Activated naive CD4-positive, alpha-beta T cell treated with Interleukin-2 at 50 U/mL for 16 hours (primary cell): ENCODE results near the gene TMEM150B.
A peak's percentile ranks its signal among the peaks of the same experiment; 100 is the strongest.

Source experiments
- DNase-seq: peaks from one replicate; pipeline ENCODE4 v3.0.0-alpha.2; 2020

Gene TMEM150B

GRCh38 chr19:55303477-55303876 is 21.7 kb downstream of the TMEM150B start:
- DNase-seq: no peak

- no peak for DNase-seq
Measured at GRCh38 chr19:55302318-55302703, 22.8 kb downstream of the TMEM150B start.

- DNase-seq: peak; percentile 95
Measured at GRCh38 chr19:55301459-55302317, 23.5 kb downstream of the TMEM150B start.

GRCh38 chr19:55300886-55301458 is 24.2 kb downstream of the TMEM150B start:
- no peak for DNase-seq

- DNase-seq: no peak
Measured at GRCh38 chr19:55299991-55300390, 25.1 kb downstream of the TMEM150B start.

- no peak for DNase-seq
Measured at GRCh38 chr19:55297267-55297666, 27.9 kb downstream of the TMEM150B start.

GRCh38 chr19:55289117-55289796 is 35.9 kb downstream of the TMEM150B start:
- DNase-seq: no peak

GRCh38 chr19:55287361-55288079 is 37.6 kb downstream of the TMEM150B start:
- no peak for DNase-seq

GRCh38 chr19:55285229-55285890 is 39.8 kb downstream of the TMEM150B start:
- DNase-seq: no peak

GRCh38 chr19:55284405-55285058 is 40.6 kb downstream of the TMEM150B start:
- DNase-seq: no peak

- DNase-seq: peak; percentile 50
Measured at GRCh38 chr19:55283548-55284377, 41.4 kb downstream of the TMEM150B start, which contains the start of gene BRSK1. BRSK1 (plus strand) TSS chr19:55283997; CDS start chr19:55284443, 446 bp downstream.

GRCh38 chr19:55279770-55280643 is 45.1 kb downstream of the TMEM150B start, which contains the start of gene HSPBP1:
HSPBP1 (minus strand) TSS chr19:55280110; CDS start chr19:55279608, 502 bp downstream.
- DNase-seq: peak; percentile 94

- DNase-seq: no peak
Measured at GRCh38 chr19:55279340-55279739, 45.8 kb downstream of the TMEM150B start.

GRCh38 chr19:55278391-55279135 is 46.6 kb downstream of the TMEM150B start:
- no peak for DNase-seq

- DNase-seq: no peak
Measured at GRCh38 chr19:55277494-55277893, 47.6 kb downstream of the TMEM150B start.

- no peak for DNase-seq
Measured at GRCh38 chr19:55276720-55277430, 48.3 kb downstream of the TMEM150B start.

- no peak for DNase-seq
Measured at GRCh38 chr19:55275851-55276719, 49.1 kb downstream of the TMEM150B start.
